Parathyroid adenoma (tissue), 2 donors: ENCODE measurements around the gene PLEKHB2.
A peak's percentile ranks its signal among the peaks of the same experiment; 100 is the strongest.
"Not testable (repeated sequence)": the region's sequence is repeated elsewhere in the genome, so short reads cannot be mapped to it uniquely, and the experiment has no call there.

Source experiments
- H2AFZ ChIP-seq: fragments of 300-600 bp; sonication (generic); one replicate; pipeline ENCODE4 v1.7.0; 2017; ENCODE audit warnings: antibody characterized with exemption, mild to moderate bottlenecking
- H3K27ac ChIP-seq: fragments of 300-600 bp; sonication (generic); one replicate; pipeline ENCODE4 v1.7.0; 2017
- H3K27me3 ChIP-seq: fragments of 300-600 bp; sonication (generic); one replicate; pipeline ENCODE4 v1.7.0; 2017; ENCODE audit warnings: low read length; ENCODE audit not compliant: control insufficient read depth, insufficient read depth
- H3K36me3 ChIP-seq: fragments of 300-600 bp; sonication (generic); one replicate; pipeline ENCODE4 v1.7.0; 2017; ENCODE audit warnings: low read length; ENCODE audit not compliant: control insufficient read depth, insufficient read depth
- H3K4me1 ChIP-seq: fragments of 300-600 bp; sonication (generic); one replicate; pipeline ENCODE4 v1.7.0; 2017; ENCODE audit warnings: control low read depth
- H3K4me2 ChIP-seq: fragments of 300-600 bp; sonication (generic); one replicate; pipeline ENCODE4 v1.7.0; 2017; ENCODE audit warnings: low read length
- H3K4me3 ChIP-seq: fragments of 300-600 bp; sonication (generic); one replicate; pipeline ENCODE4 v1.7.0; 2017; ENCODE audit warnings: low read depth, low read length
- H3K79me2 ChIP-seq: fragments of 300-600 bp; sonication (generic); one replicate; pipeline ENCODE4 v1.7.0; 2017; ENCODE audit warnings: control low read depth
- H3K9ac ChIP-seq: fragments of 300-600 bp; sonication (generic); one replicate; pipeline ENCODE4 v1.7.0; 2017; ENCODE audit warnings: mild to moderate bottlenecking
- H3K9me3 ChIP-seq: fragments of 300-600 bp; sonication (generic); one replicate; pipeline ENCODE4 v1.7.0; 2017; ENCODE audit warnings: low read length; ENCODE audit not compliant: control insufficient read depth
- TF ChIP-seq, protein P1 (sequence below): fragments of 300-600 bp; sonication (generic); IDR thresholded peaks from one replicate; pipeline ENCODE4 v1.7.0; 2017; ENCODE audit warnings: antibody characterized with exemption, mild to moderate bottlenecking
- donor health status: primary hyperparathyroidism.

Gene PLEKHB2

DNA sequence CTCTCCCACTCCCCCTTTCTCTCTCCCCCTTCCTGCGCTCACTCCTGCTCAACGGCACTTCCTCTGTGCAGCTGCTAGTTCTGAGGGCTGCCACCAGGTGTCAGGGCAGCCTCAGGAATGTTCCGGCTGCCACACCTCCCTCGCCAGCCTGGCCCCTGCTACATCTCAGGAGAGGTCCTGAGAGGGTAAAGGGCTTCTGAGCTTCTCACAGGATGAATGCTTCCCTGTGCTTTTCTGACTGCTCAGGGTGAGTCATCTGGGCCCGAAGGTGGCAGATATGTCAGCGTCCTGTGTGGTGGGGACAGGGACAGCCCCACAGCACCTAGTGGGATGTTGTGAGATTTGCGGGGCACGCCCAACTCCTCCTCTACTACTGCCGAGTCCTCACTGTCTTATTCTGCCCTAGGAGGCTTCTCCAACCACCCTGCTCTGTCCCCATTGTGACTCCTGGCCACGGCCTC lies 49.0 kb downstream of the PLEKHB2 start:
- H3K4me2 ChIP-seq: no peak overlapping the region
- H2AFZ ChIP-seq: no peak overlapping the region
- TF ChIP-seq, protein P1, sequence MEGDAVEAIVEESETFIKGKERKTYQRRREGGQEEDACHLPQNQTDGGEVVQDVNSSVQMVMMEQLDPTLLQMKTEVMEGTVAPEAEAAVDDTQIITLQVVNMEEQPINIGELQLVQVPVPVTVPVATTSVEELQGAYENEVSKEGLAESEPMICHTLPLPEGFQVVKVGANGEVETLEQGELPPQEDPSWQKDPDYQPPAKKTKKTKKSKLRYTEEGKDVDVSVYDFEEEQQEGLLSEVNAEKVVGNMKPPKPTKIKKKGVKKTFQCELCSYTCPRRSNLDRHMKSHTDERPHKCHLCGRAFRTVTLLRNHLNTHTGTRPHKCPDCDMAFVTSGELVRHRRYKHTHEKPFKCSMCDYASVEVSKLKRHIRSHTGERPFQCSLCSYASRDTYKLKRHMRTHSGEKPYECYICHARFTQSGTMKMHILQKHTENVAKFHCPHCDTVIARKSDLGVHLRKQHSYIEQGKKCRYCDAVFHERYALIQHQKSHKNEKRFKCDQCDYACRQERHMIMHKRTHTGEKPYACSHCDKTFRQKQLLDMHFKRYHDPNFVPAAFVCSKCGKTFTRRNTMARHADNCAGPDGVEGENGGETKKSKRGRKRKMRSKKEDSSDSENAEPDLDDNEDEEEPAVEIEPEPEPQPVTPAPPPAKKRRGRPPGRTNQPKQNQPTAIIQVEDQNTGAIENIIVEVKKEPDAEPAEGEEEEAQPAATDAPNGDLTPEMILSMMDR: peak; percentile 90
- H3K27me3 ChIP-seq: no peaks in the 10 kb centered on the region
- no peaks in the 10 kb centered on the region for H3K79me2 ChIP-seq
- H3K36me3 ChIP-seq: no peaks in the 10 kb centered on the region
- no peak overlapping the region for H3K9ac ChIP-seq
- no peaks in the 10 kb centered on the region for H3K9me3 ChIP-seq
- H3K4me1 ChIP-seq: no peaks in the 10 kb centered on the region
- H3K27ac ChIP-seq: no peak overlapping the region
- no peak overlapping the region for H3K4me3 ChIP-seq

GRCh38 chr2:131154647-131155046 lies 49.5 kb downstream of the PLEKHB2 start:
- no peak overlapping the region for H3K4me2 ChIP-seq
- H3K27me3 ChIP-seq: no peaks in the 10 kb centered on the region
- H3K79me2 ChIP-seq: no peaks in the 10 kb centered on the region
- no peak overlapping the region for H2AFZ ChIP-seq
- H3K4me1 ChIP-seq: no peaks in the 10 kb centered on the region
- no peak overlapping the region for H3K27ac ChIP-seq
- H3K36me3 ChIP-seq: no peaks in the 10 kb centered on the region
- H3K9me3 ChIP-seq: no peaks in the 10 kb centered on the region
- no peak overlapping the region for H3K9ac ChIP-seq
- TF ChIP-seq, protein P1: no peak
- no peak overlapping the region for H3K4me3 ChIP-seq

DNA sequence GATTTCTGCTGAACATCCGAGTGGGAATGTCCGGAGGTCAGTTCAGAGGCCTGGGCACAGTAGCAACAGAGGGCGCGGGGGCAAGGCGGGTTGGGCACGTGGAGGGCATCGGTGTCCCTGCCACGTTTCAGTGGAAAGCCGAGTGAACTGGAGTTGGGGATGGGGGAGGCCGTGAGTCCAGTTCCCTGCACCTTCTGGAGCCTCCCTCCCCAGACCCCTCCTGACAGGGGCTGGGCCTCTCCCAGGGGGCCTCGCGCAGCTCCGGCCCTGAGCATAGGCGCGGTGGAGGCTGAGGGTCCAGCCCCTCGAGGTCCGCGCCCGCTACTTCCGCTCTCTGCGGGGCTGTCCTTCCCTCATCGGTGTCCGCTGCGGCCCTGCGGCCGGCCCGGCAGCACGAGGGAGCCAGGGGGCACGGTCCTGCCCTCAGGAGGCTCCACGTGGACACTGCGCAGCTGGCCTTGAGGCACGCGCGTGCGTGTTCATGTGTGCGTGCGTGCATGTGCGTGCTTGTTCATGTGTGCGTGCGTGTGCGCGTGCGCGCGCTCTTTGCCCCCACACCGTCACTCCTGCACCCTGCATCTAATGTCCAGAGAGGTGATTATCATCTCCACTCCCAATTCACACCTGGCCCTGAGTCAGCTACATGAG lies 50.2 kb downstream of the PLEKHB2 start:
- no peak overlapping the region for H2AFZ ChIP-seq
- no peak overlapping the region for H3K27ac ChIP-seq
- H3K79me2 ChIP-seq: no peaks in the 10 kb centered on the region
- no peaks in the 10 kb centered on the region for H3K9me3 ChIP-seq
- H3K36me3 ChIP-seq: no peaks in the 10 kb centered on the region
- no peaks in the 10 kb centered on the region for H3K4me1 ChIP-seq
- H3K27me3 ChIP-seq: no peaks in the 10 kb centered on the region
- H3K9ac ChIP-seq: no peak overlapping the region
- H3K4me3 ChIP-seq: no peak overlapping the region
- no peak overlapping the region for H3K4me2 ChIP-seq
- TF ChIP-seq, protein P1: no peak

DNA sequence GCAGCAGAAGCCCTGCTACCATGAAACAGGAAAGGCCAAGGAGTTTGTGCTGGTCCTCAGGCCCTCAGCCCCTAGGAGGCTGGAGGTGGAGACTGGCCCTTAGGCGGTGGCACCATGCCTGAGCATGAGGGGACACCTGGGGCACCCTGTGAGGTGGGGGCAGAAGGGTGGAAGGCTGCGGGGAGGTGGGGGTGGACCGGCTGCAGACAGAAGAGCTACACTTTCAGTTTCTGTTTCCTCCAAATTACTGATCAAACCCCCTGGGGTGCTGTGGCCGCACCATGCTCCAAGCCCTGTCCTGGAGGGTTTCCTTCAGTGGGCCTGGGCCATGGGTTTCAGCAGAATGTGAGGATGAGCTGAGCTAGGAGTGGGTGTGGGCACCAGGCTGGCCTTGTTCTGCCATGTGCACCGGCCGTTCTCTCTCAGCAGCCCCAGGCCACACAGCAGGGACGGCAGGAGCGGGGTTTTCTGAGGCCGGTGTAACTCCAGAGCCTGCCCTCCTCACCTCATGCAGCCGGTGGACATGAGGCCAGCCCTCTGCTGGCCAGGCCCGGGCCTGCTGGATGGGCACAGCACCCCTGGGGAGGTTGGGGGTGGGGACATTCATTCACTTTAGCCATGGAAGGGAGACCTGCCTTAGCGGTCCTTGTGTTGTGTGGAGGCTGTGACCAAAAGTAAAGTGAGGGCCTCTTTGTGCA lies 51.5 kb downstream of the PLEKHB2 start:
- no peak overlapping the region for H3K27ac ChIP-seq
- no peak overlapping the region for H2AFZ ChIP-seq
- H3K4me3 ChIP-seq: no peak overlapping the region
- H3K79me2 ChIP-seq: no peaks in the 10 kb centered on the region
- TF ChIP-seq, protein P1: no peak
- no peak overlapping the region for H3K9ac ChIP-seq
- H3K4me2 ChIP-seq: no peak overlapping the region
- H3K4me1 ChIP-seq: no peaks in the 10 kb centered on the region
- H3K9me3 ChIP-seq: no peaks in the 10 kb centered on the region
- no peaks in the 10 kb centered on the region for H3K36me3 ChIP-seq
- no peaks in the 10 kb centered on the region for H3K27me3 ChIP-seq

DNA sequence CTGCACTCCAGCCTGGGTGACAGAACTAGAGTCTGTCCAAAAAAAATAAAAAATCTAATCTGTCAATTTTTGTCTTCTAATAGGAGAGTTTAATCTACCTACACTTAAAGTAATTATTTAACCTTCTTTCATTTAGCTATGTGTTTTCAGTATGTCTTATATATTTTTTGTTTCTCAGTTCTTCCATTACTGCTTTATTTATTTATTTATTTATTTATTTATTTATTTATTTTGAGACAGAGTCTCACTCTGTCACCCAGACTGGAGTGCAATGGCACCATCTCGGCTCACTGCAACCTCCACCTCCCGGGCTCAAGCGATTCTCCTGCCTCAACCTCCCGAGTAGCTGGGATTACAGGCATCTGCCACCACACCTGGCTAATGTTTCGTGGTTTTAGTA lies 60.4 kb downstream of the PLEKHB2 start:
- H3K27me3 ChIP-seq, H3K4me3 ChIP-seq, H3K4me2 ChIP-seq, H2AFZ ChIP-seq, H3K36me3 ChIP-seq, H3K79me2 ChIP-seq, H3K9me3 ChIP-seq, H3K27ac ChIP-seq, H3K4me1 ChIP-seq, H3K9ac ChIP-seq: not testable (repeated sequence)
